Stimulated activated naive CD8-positive, alpha-beta T cell treated with anti-CD3 and anti-CD28 coated beads, Interleukin-15, Interleukin-2, amounts not matched to agents 100 U/mL and 50 U/mL, for 24 hours (primary cell): ENCODE results near the gene CREBRF.
"Not testable (repeated sequence)": the region's sequence is repeated elsewhere in the genome, so short reads cannot be mapped to it uniquely, and the experiment has no call there.

Source experiments
- ATAC-seq: fragments of 150-1000 bp; cut with Tn5 transposase; one replicate; pipeline ENCODE4 v1.10.0; 2021
- DNase-seq: peaks from one replicate; pipeline ENCODE4 v3.0.0; 2021

CREBRF gene

GRCh38 chr5:173078878-173079277 lies 22.7 kb downstream of the CREBRF start:
- ATAC-seq (no peak), DNase-seq (no peak)

- ATAC-seq (no peak), DNase-seq (no peak)
Measured at GRCh38 chr5:173089581-173089980, 33.4 kb downstream of the CREBRF start.

GRCh38 chr5:173090639-173091038 lies 34.5 kb downstream of the CREBRF start:
- DNase-seq (no peak), ATAC-seq (no peak)

- no peak for ATAC-seq
- DNase-seq, result no peak
Measured at GRCh38 chr5:173091981-173092380, 35.8 kb downstream of the CREBRF start.

- ATAC-seq, result no peak
Measured at GRCh38 chr5:173093606-173094005, 37.5 kb downstream of the CREBRF start.

GRCh38 chr5:173094012-173094661 lies 38.0 kb downstream of the CREBRF start:
- ATAC-seq, result no peak
- no peak for DNase-seq

More at GRCh38 chr5:173093606-173094005, 37.5 kb downstream of the CREBRF start:
- no peak for DNase-seq

- DNase-seq (no peak), ATAC-seq (no peak)
Measured at GRCh38 chr5:173098787-173099186, 42.6 kb downstream of the CREBRF start.

- ATAC-seq (no peak), DNase-seq (no peak)
Measured at GRCh38 chr5:173099461-173099860, 43.3 kb downstream of the CREBRF start.

GRCh38 chr5:173101245-173101644 lies 45.1 kb downstream of the CREBRF start:
- DNase-seq (no peak), ATAC-seq (no peak)

GRCh38 chr5:173103411-173103810 lies 47.3 kb downstream of the CREBRF start:
- no peak for ATAC-seq

GRCh38 chr5:173108914-173109313 lies 52.8 kb downstream of the CREBRF start:
- DNase-seq, result no peak

More at GRCh38 chr5:173103411-173103810, 47.3 kb downstream of the CREBRF start:
- DNase-seq, result no peak

GRCh38 chr5:173114536-173114935 lies 58.4 kb downstream of the CREBRF start:
- DNase-seq, result no peak
- no peak for ATAC-seq

More at GRCh38 chr5:173108914-173109313, 52.8 kb downstream of the CREBRF start:
- ATAC-seq, result no peak

GRCh38 chr5:173119719-173120118 lies 63.6 kb downstream of the CREBRF start:
- no peak for DNase-seq
- no peak for ATAC-seq

GRCh38 chr5:173123416-173123815 lies 67.3 kb downstream of the CREBRF start:
- ATAC-seq (no peak), DNase-seq (no peak)

GRCh38 chr5:173132166-173132565 lies 76.0 kb downstream of the CREBRF start:
- ATAC-seq, result not testable (repeated sequence)

GRCh38 chr5:173138707-173139106 lies 82.6 kb downstream of the CREBRF start:
- DNase-seq (no peak), ATAC-seq (no peak)

More at GRCh38 chr5:173132166-173132565, 76.0 kb downstream of the CREBRF start:
- DNase-seq, result not testable (repeated sequence)

GRCh38 chr5:173139631-173140030 lies 83.5 kb downstream of the CREBRF start:
- ATAC-seq, result no peak

GRCh38 chr5:173140769-173141168 lies 84.6 kb downstream of the CREBRF start:
- ATAC-seq, result no peak

More at GRCh38 chr5:173139631-173140030, 83.5 kb downstream of the CREBRF start:
- DNase-seq, result no peak

GRCh38 chr5:173143567-173143966 lies 87.4 kb downstream of the CREBRF start:
- ATAC-seq (no peak), DNase-seq (no peak)

More at GRCh38 chr5:173140769-173141168, 84.6 kb downstream of the CREBRF start:
- DNase-seq, result no peak

GRCh38 chr5:173144200-173145176 lies 88.3 kb downstream of the CREBRF start, which contains the start of gene BNIP1:
Gene BNIP1 (plus strand): TSS chr5:173144531. CDS start chr5:173144546, 15 bp downstream.
- DNase-seq (peak; percentile 99), ATAC-seq (peak; percentile 95)

GRCh38 chr5:173148354-173148753 lies 92.2 kb downstream of the CREBRF start:
- DNase-seq (no peak), ATAC-seq (no peak)

- no peak for DNase-seq
- no peak for ATAC-seq
Measured at GRCh38 chr5:173152547-173152946, 96.4 kb downstream of the CREBRF start.

GRCh38 chr5:173153842-173154241 lies 97.7 kb downstream of the CREBRF start:
- DNase-seq (no peak), ATAC-seq (no peak)
